ENCODE results near the gene RHBDL2. TPM values are rescaled to one million over a fixed set of nuclear protein-coding genes. Genes with fewer than 3 reads are reported as not detected.

The RHBDL2 gene
- polyA plus RNA-seq, 3 donors, result 0.08 TPM; not detected in 2

GRCh38 chr1:38964140-38964548, 22.5 kb upstream of the RHBDL2 start:
- H4K20me1 ChIP-seq (ENCODE audit: insufficient read depth, low read length), result no peaks in the 10 kb centered on the region
- no peak for TF ChIP-seq CTCF (IDR thresholded peaks at IDR 0.05)
- H3K9me3 Mint-ChIP-seq, result peaks cover 0 to 2% (median 0%) of the 10 kb centered on the region in 7 donors
- H3K27ac Mint-ChIP-seq, result no peak overlapping the region
- intact Hi-C loops (cut with micrococcal nuclease), result no loop called here
- WGBS (ENCODE audit: insufficient coverage), result 50% methylated on average over 2 of the region's 3 CpGs
- no peak overlapping the region for H3K4me3 Mint-ChIP-seq
- H3K36me3 Mint-ChIP-seq, result no peaks in the 10 kb centered on the region
- H3K4me3 ChIP-seq (replicated peaks in 1 of 3; ENCODE audit: low read depth in 2 of 3, low read length in 3 of 3), result no peak overlapping the region
- no peak overlapping the region for H3K27ac ChIP-seq (ENCODE audit: low read depth in 1 of 2, low read length in 2 of 2)
- H2AFZ ChIP-seq (ENCODE audit: insufficient read depth, low read depth, low read length, poor library complexity, severe bottlenecking), result no peak overlapping the region
- H3K27me3 ChIP-seq (ENCODE audit: control insufficient read depth in 2 of 2, insufficient read depth in 2 of 2, low read length in 2 of 2), result no peaks in the 10 kb centered on the region
- H3K4me2 ChIP-seq (replicated peaks; ENCODE audit: extremely low read depth, low read length, poor library complexity, severe bottlenecking), result no peak overlapping the region
- no peaks in the 10 kb centered on the region for H3K9me3 ChIP-seq (replicated peaks in 1 of 2; ENCODE audit: control insufficient read depth in 1 of 2, insufficient read depth in 1 of 2, low read length in 2 of 2)
- DNase-seq, result no peak
- no peaks in the 10 kb centered on the region for H3K79me2 ChIP-seq (ENCODE audit: insufficient read depth, low read length)
- H3K27me3 Mint-ChIP-seq (ENCODE audit: low read depth in 3 of 3), result peaks cover 0 to 3% (median 0%) of the 10 kb centered on the region in 3 donors
- no peak overlapping the region for H3K9ac ChIP-seq (ENCODE audit: insufficient read depth, low read length, poor library complexity, severe bottlenecking)
- peaks cover 8 to 12% of the 10 kb centered on the region in 2 donors for H3K4me1 ChIP-seq (ENCODE audit: control insufficient read depth in 1 of 2, insufficient read depth in 2 of 2, low read length in 2 of 2)
- H3K36me3 ChIP-seq (replicated peaks in 1 of 2; ENCODE audit: control insufficient read depth in 1 of 2, insufficient read depth in 2 of 2, low read length in 2 of 2), result no peaks in the 10 kb centered on the region
- peaks cover 10% of the 10 kb centered on the region for H3K4me1 Mint-ChIP-seq

GRCh38 chr1:38962560-38962959, 20.9 kb upstream of the RHBDL2 start:
- H3K27ac Mint-ChIP-seq, result peak overlapping the region in 4 of 7 donors; percentile 24 to 81 (median 68)
- no peaks in the 10 kb centered on the region for H3K79me2 ChIP-seq (ENCODE audit: insufficient read depth, low read length)
- peaks cover 10% of the 10 kb centered on the region for H3K4me1 Mint-ChIP-seq
- no peak for TF ChIP-seq CTCF (IDR thresholded peaks at IDR 0.05)
- 3% methylated on average over 4 of the region's 7 CpGs for WGBS (ENCODE audit: insufficient coverage)
- no peaks in the 10 kb centered on the region for H4K20me1 ChIP-seq (ENCODE audit: insufficient read depth, low read length)
- H3K27me3 Mint-ChIP-seq (ENCODE audit: low read depth in 3 of 3), result peaks cover 0 to 3% (median 0%) of the 10 kb centered on the region in 3 donors
- intact Hi-C loops (cut with micrococcal nuclease), result no loop called here
- peak overlapping the region in 1 of 2 donors; percentile 0 for H3K4me3 Mint-ChIP-seq
- peak overlapping the region in 1 of 2 donors; percentile 16 for H3K27ac ChIP-seq (ENCODE audit: low read depth in 1 of 2, low read length in 2 of 2)
- no peaks in the 10 kb centered on the region for H3K9me3 ChIP-seq (replicated peaks in 1 of 2; ENCODE audit: control insufficient read depth in 1 of 2, insufficient read depth in 1 of 2, low read length in 2 of 2)
- no peak overlapping the region for H3K4me3 ChIP-seq (replicated peaks in 1 of 3; ENCODE audit: low read depth in 2 of 3, low read length in 3 of 3)
- H3K9me3 Mint-ChIP-seq, result peaks cover 0 to 2% (median 0%) of the 10 kb centered on the region in 7 donors
- H3K4me2 ChIP-seq (replicated peaks; ENCODE audit: extremely low read depth, low read length, poor library complexity, severe bottlenecking), result no peak overlapping the region
- peak overlapping the region; percentile 55 for H2AFZ ChIP-seq (ENCODE audit: insufficient read depth, low read depth, low read length, poor library complexity, severe bottlenecking)
- no peaks in the 10 kb centered on the region for H3K27me3 ChIP-seq (ENCODE audit: control insufficient read depth in 2 of 2, insufficient read depth in 2 of 2, low read length in 2 of 2)
- DNase-seq, result peak in 1 of 3 donors; percentile 19
- H3K9ac ChIP-seq (ENCODE audit: insufficient read depth, low read length, poor library complexity, severe bottlenecking), result no peak overlapping the region
- H3K4me1 ChIP-seq (ENCODE audit: control insufficient read depth in 1 of 2, insufficient read depth in 2 of 2, low read length in 2 of 2), result peaks cover 8 to 12% of the 10 kb centered on the region in 2 donors
- H3K36me3 ChIP-seq (replicated peaks in 1 of 2; ENCODE audit: control insufficient read depth in 1 of 2, insufficient read depth in 2 of 2, low read length in 2 of 2), result no peaks in the 10 kb centered on the region
- no peaks in the 10 kb centered on the region for H3K36me3 Mint-ChIP-seq

Data from CD14-positive monocyte (primary cell).